Lower lobe of right lung (tissue), 2 donors: ENCODE results near the gene MX1. TPM values are rescaled to one million over a fixed set of nuclear protein-coding genes. Genes with fewer than 3 reads are reported as not detected.

Experiments
- ATAC-seq, 2 donors: fragments of 200-7000 bp; cut with Tn5 transposase; one replicate each; pipeline ENCODE4 v1.9.1; 2020 to 2022; ENCODE audit warnings: mild to moderate bottlenecking in 2 of 2, moderate library complexity in 2 of 2
- DNase-seq: peaks from one replicate; pipeline ENCODE4 v3.0.0-alpha.2; 2020
- H3K27ac ChIP-seq: fragments of 200-600 bp; one replicate; pipeline ENCODE4 v1.8.0; 2022
- H3K27me3 ChIP-seq: fragments of 200-600 bp; one replicate; pipeline ENCODE4 v1.8.0; 2022; ENCODE audit warnings: low read depth
- H3K36me3 ChIP-seq: fragments of 200-600 bp; one replicate; pipeline ENCODE4 v1.8.0; 2022; ENCODE audit warnings: mild to moderate bottlenecking
- H3K4me1 ChIP-seq: fragments of 200-600 bp; one replicate; pipeline ENCODE4 v1.8.0; 2022
- H3K4me3 ChIP-seq: fragments of 200-600 bp; one replicate; pipeline ENCODE4 v1.8.0; 2022; ENCODE audit warnings: mild to moderate bottlenecking
- H3K9me3 ChIP-seq: fragments of 200-600 bp; one replicate; pipeline ENCODE4 v1.8.0; 2022
- intact Hi-C: fragments of 100-400 bp; cut with DNase I; formaldehyde crosslinking; loops from one replicate; pipeline ENCODE4 v1.11.0; 2022
- total RNA-seq: library from RNA; stranded (reverse); fragmentation: NEBNext Ultra II Directional; extraction: Animal tissue kit (Norgen Biotek cat#: 25700); gene quantifications from one replicate; pipeline ENCODE4 v1.2.1, GENCODE V29; 2021
- TF ChIP-seq, protein P1 (sequence below): fragments of 200-600 bp; IDR thresholded peaks from one replicate; pipeline ENCODE4 v1.8.0; 2022; ENCODE audit warnings: antibody characterized with exemption, mild to moderate bottlenecking
- donor health status: DM: no; HTN: yes; CAD: no; lungs with severe emphysema.

MX1 gene
- total RNA-seq, 1 donor from 2014 or later: 211 TPM

GRCh38 chr21:41465176-41465781, 39.2 kb downstream of the MX1 start:
- Histone ChIP-seq H3K36me3 (peaks cover 18% of the 10 kb centered on the region), H3K27ac (no peak overlapping the region)

GRCh38 chr21:41466024-41466820, 40.2 kb downstream of the MX1 start:
- H3K4me1 ChIP-seq: no peaks in the 10 kb centered on the region
- H3K27ac ChIP-seq: no peak overlapping the region
- H3K36me3 ChIP-seq: peaks cover 19% of the 10 kb centered on the region
- DNase-seq: no peak
- ATAC-seq: no peak
- TF ChIP-seq, protein P1, sequence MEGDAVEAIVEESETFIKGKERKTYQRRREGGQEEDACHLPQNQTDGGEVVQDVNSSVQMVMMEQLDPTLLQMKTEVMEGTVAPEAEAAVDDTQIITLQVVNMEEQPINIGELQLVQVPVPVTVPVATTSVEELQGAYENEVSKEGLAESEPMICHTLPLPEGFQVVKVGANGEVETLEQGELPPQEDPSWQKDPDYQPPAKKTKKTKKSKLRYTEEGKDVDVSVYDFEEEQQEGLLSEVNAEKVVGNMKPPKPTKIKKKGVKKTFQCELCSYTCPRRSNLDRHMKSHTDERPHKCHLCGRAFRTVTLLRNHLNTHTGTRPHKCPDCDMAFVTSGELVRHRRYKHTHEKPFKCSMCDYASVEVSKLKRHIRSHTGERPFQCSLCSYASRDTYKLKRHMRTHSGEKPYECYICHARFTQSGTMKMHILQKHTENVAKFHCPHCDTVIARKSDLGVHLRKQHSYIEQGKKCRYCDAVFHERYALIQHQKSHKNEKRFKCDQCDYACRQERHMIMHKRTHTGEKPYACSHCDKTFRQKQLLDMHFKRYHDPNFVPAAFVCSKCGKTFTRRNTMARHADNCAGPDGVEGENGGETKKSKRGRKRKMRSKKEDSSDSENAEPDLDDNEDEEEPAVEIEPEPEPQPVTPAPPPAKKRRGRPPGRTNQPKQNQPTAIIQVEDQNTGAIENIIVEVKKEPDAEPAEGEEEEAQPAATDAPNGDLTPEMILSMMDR: no peak
- H3K27me3 ChIP-seq: peaks cover 6% of the 10 kb centered on the region
- H3K9me3 ChIP-seq: no peaks in the 10 kb centered on the region
- H3K4me3 ChIP-seq: no peak overlapping the region
- intact Hi-C loops: no loop called here

More at GRCh38 chr21:41465176-41465781, 39.2 kb downstream of the MX1 start:
- intact Hi-C loops: no loop called here
- TF ChIP-seq, protein P1: no peak
- H3K27me3 ChIP-seq: peaks cover 5% of the 10 kb centered on the region
- H3K4me3 ChIP-seq: no peak overlapping the region
- no peaks in the 10 kb centered on the region for H3K4me1 ChIP-seq
- H3K9me3 ChIP-seq: no peaks in the 10 kb centered on the region
- DNase-seq (no peak), ATAC-seq (no peak)

DNA sequence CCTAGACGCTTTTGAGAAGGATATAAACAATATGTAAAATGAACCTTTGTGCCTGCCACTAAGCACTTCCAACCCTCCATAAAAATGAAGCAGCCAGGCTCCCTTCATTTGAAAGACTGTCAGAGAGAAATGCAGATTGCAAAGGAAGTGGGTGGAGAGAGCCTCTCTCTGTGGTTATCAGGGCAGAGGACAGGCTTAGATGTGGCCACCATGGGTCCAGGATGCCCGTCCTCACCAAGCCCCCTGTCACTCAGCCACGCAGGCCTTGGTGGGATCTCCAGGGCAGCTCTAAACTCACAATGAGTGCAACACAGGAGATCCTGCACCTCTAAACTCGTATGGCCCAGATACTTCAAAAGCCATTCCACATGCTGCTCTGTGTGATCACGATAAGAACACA, 44.0 kb downstream of the MX1 start:
- no peak overlapping the region for H3K4me3 ChIP-seq
- no peak overlapping the region for H3K27ac ChIP-seq
- no peaks in the 10 kb centered on the region for H3K9me3 ChIP-seq
- H3K36me3 ChIP-seq: peaks cover 33% of the 10 kb centered on the region
- TF ChIP-seq, protein P1: no peak
- ATAC-seq (no peak), DNase-seq (no peak)
- H3K4me1 ChIP-seq: no peaks in the 10 kb centered on the region
- peaks cover 14% of the 10 kb centered on the region for H3K27me3 ChIP-seq
- intact Hi-C loops: no loop called here

DNA sequence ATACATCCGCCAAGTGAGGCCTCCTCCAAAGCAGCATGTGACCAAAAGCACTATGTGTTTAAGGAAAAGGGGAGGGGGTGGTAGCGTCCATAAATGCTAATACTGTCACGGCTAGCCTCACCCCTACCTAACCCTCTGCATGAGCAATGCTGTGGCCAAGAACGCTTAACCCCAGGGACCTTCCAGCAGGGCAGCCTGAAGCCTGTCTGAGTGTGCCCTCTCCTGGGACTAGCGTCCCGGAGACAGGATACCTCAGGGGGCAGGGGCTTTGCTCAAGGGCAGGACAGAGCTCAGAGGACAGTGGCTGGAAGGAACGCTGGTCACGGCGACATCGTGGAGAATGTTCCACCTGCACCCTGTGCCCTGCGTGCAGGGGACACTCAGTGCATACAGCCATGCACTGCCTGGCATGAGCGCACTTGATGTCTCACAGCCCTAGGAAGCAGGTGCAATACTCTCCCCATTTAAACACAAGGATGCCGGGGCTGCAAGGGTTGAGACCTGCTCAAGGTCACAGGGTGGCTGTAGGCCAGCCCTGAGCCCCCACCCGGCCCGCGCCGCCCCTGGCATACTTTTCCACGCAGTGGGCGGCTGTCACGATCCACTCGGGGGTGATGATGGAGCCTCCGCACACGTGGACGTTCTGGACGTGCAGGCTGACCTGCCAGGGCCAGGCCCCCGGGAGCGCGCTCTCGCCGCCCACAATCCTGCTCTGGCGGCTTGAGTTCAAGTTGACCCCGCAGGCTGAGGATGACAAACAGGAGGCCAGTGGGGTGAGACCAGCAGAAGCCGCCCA, 46.9 kb downstream of the MX1 start:
- H3K36me3 ChIP-seq: peaks cover 20% of the 10 kb centered on the region
- ATAC-seq (no peak), DNase-seq (no peak)
- H3K9me3 ChIP-seq: no peaks in the 10 kb centered on the region
- H3K27ac ChIP-seq: no peak overlapping the region
- H3K4me1 ChIP-seq: peaks cover 6% of the 10 kb centered on the region
- intact Hi-C loops: no loop called here
- TF ChIP-seq, protein P1: no peak
- no peak overlapping the region for H3K4me3 ChIP-seq
- H3K27me3 ChIP-seq: peaks cover 14% of the 10 kb centered on the region

DNA sequence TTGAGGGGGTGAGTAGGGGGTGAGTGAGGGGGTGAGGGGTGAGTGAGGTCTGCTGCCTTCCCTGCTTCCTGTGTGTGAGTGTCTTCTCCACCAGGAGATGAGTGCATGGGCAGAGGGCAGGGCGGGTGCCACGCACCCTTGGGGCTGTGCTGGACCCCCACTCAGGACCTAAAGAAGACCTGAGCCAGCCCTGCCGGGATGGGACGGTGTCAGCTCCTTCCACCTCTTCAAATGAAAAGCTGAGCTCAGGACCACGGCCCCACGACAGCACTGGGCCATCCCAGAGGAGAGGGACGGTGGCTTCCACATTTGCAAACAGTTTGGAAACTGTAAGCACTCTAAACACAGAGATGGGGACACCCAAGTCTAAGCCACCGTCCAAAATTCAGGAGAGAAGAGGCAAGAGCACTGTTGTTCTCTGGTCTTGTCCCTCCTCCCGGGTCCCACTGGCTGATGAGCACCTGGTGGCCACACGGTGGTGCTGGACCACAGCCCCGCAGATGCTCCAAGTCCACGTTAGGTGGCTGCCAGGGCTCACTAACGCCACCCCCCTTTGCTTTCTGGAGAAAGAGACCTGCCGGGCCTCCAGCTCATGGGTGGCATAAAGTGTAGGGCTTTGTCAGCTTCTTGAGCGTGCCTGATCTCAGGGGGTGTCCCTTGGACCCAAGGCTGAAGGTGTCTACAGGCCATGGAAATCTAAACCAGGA, 49.8 kb downstream of the MX1 start:
- Histone ChIP-seq H3K27me3 (peaks cover 8% of the 10 kb centered on the region), H3K9me3 (no peaks in the 10 kb centered on the region), H3K4me1 (peaks cover 20% of the 10 kb centered on the region), H3K27ac (no peak overlapping the region), H3K4me3 (no peak overlapping the region), H3K36me3 (peaks cover 20% of the 10 kb centered on the region)
- intact Hi-C loops: no loop called here
- ATAC-seq (no peak), DNase-seq (no peak)
- TF ChIP-seq, protein P1: no peak
